Tibial nerve (tissue), 4 donors: ENCODE results near the gene DHX15.

Experiments used
- EP300 ChIP-seq, 2 donors: sonication (generic); formaldehyde crosslinking; IDR thresholded peaks; one replicate each; pipeline ENCODE4 v1.6.1; 2017; ENCODE audit warnings: antibody characterized with exemption in 2 of 2, mild to moderate bottlenecking in 1 of 2
- POLR2A ChIP-seq, 2 donors: fragments of 450-650 bp; IDR thresholded peaks; one replicate each; pipeline ENCODE4 v1.6.1; 2017; ENCODE audit warnings: antibody characterized with exemption in 2 of 2, mild to moderate bottlenecking in 2 of 2, moderate library complexity in 2 of 2
- TF ChIP-seq, protein P1 (sequence below), 5 experiments: fragments of 200-600 bp in 3 of 5; fragments of 450-650 bp in 2 of 5; sonication (generic) in 3 of 5; IDR thresholded peaks; one replicate each; pipeline ENCODE4 v1.5.1; 2016 to 2019; ENCODE audit warnings: antibody characterized with exemption in 5 of 5, mild to moderate bottlenecking in 3 of 5, moderate library complexity in 2 of 5

DNA sequence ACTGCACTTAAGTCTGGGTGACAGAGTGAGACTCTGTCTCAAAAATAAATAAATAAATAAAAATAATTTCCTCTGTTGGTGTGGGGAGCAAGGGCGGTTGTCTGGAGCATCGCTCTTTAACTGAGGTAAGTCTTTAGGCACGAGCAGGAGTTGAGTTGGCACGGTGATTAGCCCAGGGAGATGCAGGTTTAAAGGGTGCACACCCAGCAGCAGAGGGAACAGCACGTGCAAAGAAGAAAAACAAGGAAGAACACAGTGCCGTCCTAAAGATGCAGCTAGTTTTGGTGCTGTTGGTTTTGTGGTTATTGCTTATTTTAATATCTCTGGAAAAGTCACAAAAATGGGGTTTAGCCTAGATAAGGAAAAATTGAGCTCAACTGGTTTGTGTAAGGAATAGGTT lies 87.8 kb downstream of the DHX15 start:
- TF ChIP-seq, protein P1, sequence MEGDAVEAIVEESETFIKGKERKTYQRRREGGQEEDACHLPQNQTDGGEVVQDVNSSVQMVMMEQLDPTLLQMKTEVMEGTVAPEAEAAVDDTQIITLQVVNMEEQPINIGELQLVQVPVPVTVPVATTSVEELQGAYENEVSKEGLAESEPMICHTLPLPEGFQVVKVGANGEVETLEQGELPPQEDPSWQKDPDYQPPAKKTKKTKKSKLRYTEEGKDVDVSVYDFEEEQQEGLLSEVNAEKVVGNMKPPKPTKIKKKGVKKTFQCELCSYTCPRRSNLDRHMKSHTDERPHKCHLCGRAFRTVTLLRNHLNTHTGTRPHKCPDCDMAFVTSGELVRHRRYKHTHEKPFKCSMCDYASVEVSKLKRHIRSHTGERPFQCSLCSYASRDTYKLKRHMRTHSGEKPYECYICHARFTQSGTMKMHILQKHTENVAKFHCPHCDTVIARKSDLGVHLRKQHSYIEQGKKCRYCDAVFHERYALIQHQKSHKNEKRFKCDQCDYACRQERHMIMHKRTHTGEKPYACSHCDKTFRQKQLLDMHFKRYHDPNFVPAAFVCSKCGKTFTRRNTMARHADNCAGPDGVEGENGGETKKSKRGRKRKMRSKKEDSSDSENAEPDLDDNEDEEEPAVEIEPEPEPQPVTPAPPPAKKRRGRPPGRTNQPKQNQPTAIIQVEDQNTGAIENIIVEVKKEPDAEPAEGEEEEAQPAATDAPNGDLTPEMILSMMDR (IDR thresholded peaks at IDR 0.05): no peak
- TF ChIP-seq POLR2A (IDR thresholded peaks at IDR 0.05) (no peak), EP300 (IDR thresholded peaks at IDR 0.05) (no peak)
